Measurements from ENCODE around the gene TRMT5. TPM values are rescaled to one million over a fixed set of nuclear protein-coding genes. Genes with fewer than 3 reads are reported as not detected.

Gene TRMT5
- total and polyA plus RNA-seq, 2 of the 4 experiments (the other 2 are of a cell fraction), result 5.0 to 10.4 TPM

DNA sequence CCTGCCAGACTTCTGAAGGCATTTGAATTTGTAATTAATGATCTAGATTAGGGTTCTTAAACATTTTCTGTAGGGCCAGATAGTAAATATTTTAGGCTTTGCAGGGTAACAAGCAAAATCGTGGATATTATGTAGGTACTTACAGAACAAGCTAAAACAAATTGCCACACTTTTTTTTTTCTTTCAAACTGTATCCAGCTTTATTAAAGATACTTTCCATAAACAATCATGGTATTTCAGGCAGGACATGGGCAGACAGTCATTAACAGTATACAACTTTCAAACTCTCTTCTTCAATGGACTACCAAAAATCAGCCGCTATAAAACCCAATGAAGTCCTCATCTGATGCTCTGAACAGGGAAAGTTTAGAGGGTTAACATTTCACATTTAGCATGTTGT is 9.6 kb downstream of the TRMT5 start:
- Histone ChIP-seq H2BK120ac (ENCODE audit: low read depth, low read length) (no peak overlapping the region), H3K18ac (ENCODE audit: low read depth, low read length) (no peak overlapping the region), H3K9me3 (ENCODE audit: control insufficient read depth, insufficient read depth, low read length) (no peaks in the 10 kb centered on the region), H2BK5ac (ENCODE audit: low read depth, low read length, poor library complexity, severe bottlenecking) (no peak overlapping the region), H3K4me1 (ENCODE audit: control insufficient read depth, insufficient read depth, low read length) (peaks cover 3% of the 10 kb centered on the region; the same call in 1 of the 2 replicates), H4K8ac (ENCODE audit: low read depth in 2 of 2, low read length in 2 of 2) (no peak overlapping the region), H2AK9ac (replicated peaks; ENCODE audit: low read depth, low read length, poor library complexity) (no peak overlapping the region), H3K27me3 (ENCODE audit: control insufficient read depth, insufficient read depth, low read length) (no peaks in the 10 kb centered on the region), H2BK20ac (ENCODE audit: low read depth, low read length) (no peak overlapping the region), H2BK15ac (ENCODE audit: low read depth, low read length) (no peak overlapping the region), H3K23ac (ENCODE audit: low read depth, low read length) (no peak overlapping the region), H4K5ac (ENCODE audit: low read depth, low read length) (no peak overlapping the region), H3K4me2 (ENCODE audit: low read depth, low read length) (no peak overlapping the region), H3K9me1 (ENCODE audit: insufficient read depth, low read length) (0 out of 2 replicates have a peak, but pooled peaks cover 3% of the 10 kb centered on the region), H2AFZ (replicated peaks; ENCODE audit: low read length, poor library complexity) (no peak overlapping the region), H3K27ac (ENCODE audit: insufficient read depth, low read length) (no peak overlapping the region), H3K4me3 (ENCODE audit: insufficient read depth, low read depth, low read length) (no peak overlapping the region), H3K4ac (ENCODE audit: low read depth, low read length) (no peak overlapping the region), H3K79me1 (ENCODE audit: low read depth in 1 of 2, low read length in 2 of 2) (peaks cover 8 to 17% of the 10 kb centered on the region in 2 experiments; a peak in 2 of 4 replicates), H3K9ac (ENCODE audit: low read depth, low read length) (no peak overlapping the region), H3K56ac (ENCODE audit: extremely low read depth, insufficient read depth, low read length) (no peak overlapping the region), H4K91ac (ENCODE audit: insufficient read depth, low read depth, low read length) (no peak overlapping the region), H3K36me3 (ENCODE audit: control insufficient read depth, insufficient read depth, low read length) (peaks cover 8% of the 10 kb centered on the region), H3K14ac (replicated peaks; ENCODE audit: low read depth, low read length) (no peak overlapping the region), H2AK5ac (ENCODE audit: low read depth, low read length) (no peak overlapping the region), H4K20me1 (ENCODE audit: insufficient read depth, low read length) (no peaks in the 10 kb centered on the region)
- in situ Hi-C loops (cut with MboI; ENCODE audit: low sequenced_read_pairs) (no loop called here), dilution Hi-C loops (cut with HindIII; ENCODE audit: low sequenced_read_pairs, unreplicated experiment) (no loop called here), intact Hi-C loops (cut with micrococcal nuclease) (no loop called here)
- no CpG with 5 or more reads among the region's 2 CpGs for WGBS, 2 experiments (ENCODE audit: extremely low coverage in 2 of 2, insufficient read length in 1 of 2)
- ChIA-PET POLR2A (ENCODE audit: unreplicated experiment) (no interaction called here), CTCF (interaction anchor here (0.6 kb wide), 1 partner anchor 131 kb away, joined by 3 read pairs; no protein-coding TSS in a partner anchor)
- ATAC-seq (ENCODE audit: low read depth) (no peak), DNase-seq (no peak)
- BruUV-seq (replicated peaks), result no TSS peak
- TF ChIP-seq MXI1 (IDR thresholded peaks at IDR 0.05; ENCODE audit: borderline replicate concordance, low read depth, low read length), result no peak
- no peak for TF ChIP-seq RCOR1 (IDR thresholded peaks at IDR 0.05; ENCODE audit: insufficient replicate concordance, low read length)
- no peak for TF ChIP-seq NFE2L2 (IDR thresholded peaks at IDR 0.05; ENCODE audit: low read depth, low read length)
- no peak for TF ChIP-seq RFX5 (IDR thresholded peaks at IDR 0.05; ENCODE audit: low read depth, low read length)
- TF ChIP-seq CHD1 (IDR thresholded peaks at IDR 0.05; ENCODE audit: low read depth, low read length), result no peak
- no peak for TF ChIP-seq USF2 (IDR thresholded peaks at IDR 0.05; ENCODE audit: low read depth, low read length)
- no peak for TF ChIP-seq POLR2A (IDR thresholded peaks at IDR 0.05; ENCODE audit: low read depth, low read length)
- no peak for TF ChIP-seq CEBPB (IDR thresholded peaks at IDR 0.05; ENCODE audit: low read depth, low read length)
- TF ChIP-seq MAFK (IDR thresholded peaks at IDR 0.05; ENCODE audit: low read depth, low read length), result no peak
- no peak for TF ChIP-seq BHLHE40 (IDR thresholded peaks at IDR 0.05; ENCODE audit: low read depth, low read length)
- no peak for TF ChIP-seq MAZ (IDR thresholded peaks at IDR 0.05; ENCODE audit: borderline replicate concordance, low read depth, low read length)
- no peak for TF ChIP-seq RAD21 (IDR thresholded peaks at IDR 0.05; ENCODE audit: low read length)
- no peak for TF ChIP-seq FOS (IDR thresholded peaks at IDR 0.05; ENCODE audit: low read depth, low read length)
- no peak for TF ChIP-seq ELK1 (IDR thresholded peaks at IDR 0.05; ENCODE audit: borderline replicate concordance, low read depth, low read length)
- TF ChIP-seq, protein P1, sequence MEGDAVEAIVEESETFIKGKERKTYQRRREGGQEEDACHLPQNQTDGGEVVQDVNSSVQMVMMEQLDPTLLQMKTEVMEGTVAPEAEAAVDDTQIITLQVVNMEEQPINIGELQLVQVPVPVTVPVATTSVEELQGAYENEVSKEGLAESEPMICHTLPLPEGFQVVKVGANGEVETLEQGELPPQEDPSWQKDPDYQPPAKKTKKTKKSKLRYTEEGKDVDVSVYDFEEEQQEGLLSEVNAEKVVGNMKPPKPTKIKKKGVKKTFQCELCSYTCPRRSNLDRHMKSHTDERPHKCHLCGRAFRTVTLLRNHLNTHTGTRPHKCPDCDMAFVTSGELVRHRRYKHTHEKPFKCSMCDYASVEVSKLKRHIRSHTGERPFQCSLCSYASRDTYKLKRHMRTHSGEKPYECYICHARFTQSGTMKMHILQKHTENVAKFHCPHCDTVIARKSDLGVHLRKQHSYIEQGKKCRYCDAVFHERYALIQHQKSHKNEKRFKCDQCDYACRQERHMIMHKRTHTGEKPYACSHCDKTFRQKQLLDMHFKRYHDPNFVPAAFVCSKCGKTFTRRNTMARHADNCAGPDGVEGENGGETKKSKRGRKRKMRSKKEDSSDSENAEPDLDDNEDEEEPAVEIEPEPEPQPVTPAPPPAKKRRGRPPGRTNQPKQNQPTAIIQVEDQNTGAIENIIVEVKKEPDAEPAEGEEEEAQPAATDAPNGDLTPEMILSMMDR (conservative IDR thresholded peaks at IDR 0.05; ENCODE audit: low read depth, low read length), result no peak
- no peak for TF ChIP-seq SMC3 (IDR thresholded peaks at IDR 0.05; ENCODE audit: low read depth, low read length)

Data from IMR-90 (cell line).